GM19025 (cell line): ENCODE data around the gene KIR3DL2.
"Not testable (repeated sequence)": the region's sequence is repeated elsewhere in the genome, so short reads cannot be mapped to it uniquely, and the experiment has no call there.

Experiments
- ATAC-seq: cut with Tn5 transposase; IDR thresholded peaks from one replicate; pipeline ENCODE4 v1.9.1; 2021; ENCODE audit warnings: mild to moderate bottlenecking, low read depth, moderate library complexity; ENCODE audit not compliant: unreplicated experiment

Gene KIR3DL2

GRCh38 chr19:54863459-54863858 lies 13.2 kb downstream of the KIR3DL2 start:
- ATAC-seq: not testable (repeated sequence)

- ATAC-seq: no peak
Measured at GRCh38 chr19:54871696-54872095, 21.5 kb downstream of the KIR3DL2 start.

GRCh38 chr19:54873990-54874389 lies 23.7 kb downstream of the KIR3DL2 start, which contains the start of gene FCAR:
Gene FCAR, plus strand, starts transcription at chr19:54874235. Its CDS starts 55 bp downstream, at chr19:54874290.
- no peak for ATAC-seq

- no peak for ATAC-seq
Measured at GRCh38 chr19:54875506-54875905, 25.3 kb downstream of the KIR3DL2 start.

- ATAC-seq: no peak
Measured at GRCh38 chr19:54877471-54877870, 27.2 kb downstream of the KIR3DL2 start.

- ATAC-seq: no peak
Measured at GRCh38 chr19:54881884-54882283, 31.6 kb downstream of the KIR3DL2 start.

- no peak for ATAC-seq
Measured at GRCh38 chr19:54882758-54883157, 32.5 kb downstream of the KIR3DL2 start.

GRCh38 chr19:54883228-54883627 lies 33.0 kb downstream of the KIR3DL2 start:
- no peak for ATAC-seq

GRCh38 chr19:54888239-54888638 lies 38.0 kb downstream of the KIR3DL2 start:
- no peak for ATAC-seq

- ATAC-seq: no peak
Measured at GRCh38 chr19:54889566-54889965, 39.3 kb downstream of the KIR3DL2 start.

- ATAC-seq: no peak
Measured at GRCh38 chr19:54893406-54893805, 43.2 kb downstream of the KIR3DL2 start.

GRCh38 chr19:54894106-54894505 lies 43.9 kb downstream of the KIR3DL2 start:
- ATAC-seq: not testable (repeated sequence)

- ATAC-seq: no peak
Measured at GRCh38 chr19:54896036-54896435, 45.8 kb downstream of the KIR3DL2 start.

- not testable (repeated sequence) for ATAC-seq
Measured at GRCh38 chr19:54898685-54899084, 48.4 kb downstream of the KIR3DL2 start.

GRCh38 chr19:54899646-54900045 lies 49.4 kb downstream of the KIR3DL2 start:
- ATAC-seq: not testable (repeated sequence)

GRCh38 chr19:54901153-54901552 lies 50.9 kb downstream of the KIR3DL2 start:
- not testable (repeated sequence) for ATAC-seq

- ATAC-seq: no peak
Measured at GRCh38 chr19:54902061-54902460, 51.8 kb downstream of the KIR3DL2 start.

GRCh38 chr19:54903303-54903702 lies 53.1 kb downstream of the KIR3DL2 start:
- no peak for ATAC-seq

GRCh38 chr19:54904261-54904660 lies 54.0 kb downstream of the KIR3DL2 start:
- not testable (repeated sequence) for ATAC-seq

GRCh38 chr19:54905421-54905802 lies 55.2 kb downstream of the KIR3DL2 start:
- ATAC-seq: no peak

- no peak for ATAC-seq
Measured at GRCh38 chr19:54905803-54906511, 55.7 kb downstream of the KIR3DL2 start, which contains the start of gene NCR1. Gene NCR1, plus strand, starts transcription at chr19:54906148. Its CDS starts 40 bp downstream, at chr19:54906188.

GRCh38 chr19:54906819-54907218 lies 56.6 kb downstream of the KIR3DL2 start:
- no peak for ATAC-seq
